Calu3 (cell line): ENCODE measurements around the gene LCK. TPM values are rescaled to one million over a fixed set of nuclear protein-coding genes. Genes with fewer than 3 reads are reported as not detected.
"Not testable (repeated sequence)": the region's sequence is repeated elsewhere in the genome, so short reads cannot be mapped to it uniquely, and the experiment has no call there.

Source experiments
- BruUV-seq: library from RNA; stranded (reverse); fragments of 400-500 nt; replicated peaks from 2 replicates; lab custom pipeline; 2021; lab: Mats Ljungman, UMichigan
- CTCF ChIA-PET: fragments of 300-600 bp; sonication (Branson Sonifier 250); formaldehyde crosslinking; loops from one replicate; lab custom pipeline; 2022; ENCODE audit warnings: antibody characterized with exemption; lab: Charles Lee
- DNase-seq: peaks from one replicate; pipeline ENCODE4 v3.0.0; 2022
- H3K27ac Mint-ChIP-seq: one replicate; pipeline ENCODE4 v1.8.0; 2022; ENCODE audit warnings: mixed read lengths; ENCODE audit not compliant: unreplicated experiment
- H3K27me3 Mint-ChIP-seq: one replicate; pipeline ENCODE4 v1.8.0; 2022; ENCODE audit warnings: mixed read lengths; ENCODE audit not compliant: unreplicated experiment
- H3K36me3 Mint-ChIP-seq: one replicate; pipeline ENCODE4 v1.8.0; 2022; ENCODE audit warnings: mild to moderate bottlenecking, moderate library complexity, mixed read lengths; ENCODE audit not compliant: insufficient read depth, unreplicated experiment
- H3K4me1 Mint-ChIP-seq: one replicate; pipeline ENCODE4 v1.8.0; 2022; ENCODE audit warnings: mild to moderate bottlenecking, low read depth, mixed read lengths; ENCODE audit not compliant: unreplicated experiment
- H3K4me3 Mint-ChIP-seq: one replicate; pipeline ENCODE4 v1.8.0; 2022; ENCODE audit warnings: mild to moderate bottlenecking, low read depth, moderate library complexity, mixed read lengths; ENCODE audit not compliant: unreplicated experiment
- H3K9me3 Mint-ChIP-seq: one replicate; pipeline ENCODE4 v1.8.0; 2022; ENCODE audit warnings: low read depth, mixed read lengths; ENCODE audit not compliant: unreplicated experiment
- CTCF ChIP-seq: fragments of 200-600 bp; IDR thresholded peaks from one replicate; pipeline ENCODE4 v1.8.0; 2022; ENCODE audit warnings: antibody characterized with exemption; ENCODE audit not compliant: unreplicated experiment
- intact Hi-C: fragments of 100-400 bp; cut with micrococcal nuclease; formaldehyde crosslinking; loops from one replicate; pipeline ENCODE4 v1.10.0; 2022; ENCODE audit not compliant: unreplicated experiment
- total RNA-seq: library from RNA; stranded (reverse); gene quantifications from 2 replicates; pipeline ENCODE4 v1.2.3, GENCODE V29; 2022

Gene LCK
- total RNA-seq, 1 experiment from 2014 or later: 0.66 TPM

GRCh38 chr1:32276032-32276782 is 25.1 kb downstream of the LCK start:
- DNase-seq: no peak
- TF ChIP-seq CTCF: no peak
- no peak overlapping the region for H3K4me3 Mint-ChIP-seq
- peaks cover 20% of the 10 kb centered on the region for H3K4me1 Mint-ChIP-seq
- no peak overlapping the region for H3K27ac Mint-ChIP-seq
- peaks cover 5% of the 10 kb centered on the region for H3K36me3 Mint-ChIP-seq
- CTCF ChIA-PET: no interaction called here
- H3K27me3 Mint-ChIP-seq: peaks cover 39% of the 10 kb centered on the region
- H3K9me3 Mint-ChIP-seq: no peaks in the 10 kb centered on the region
- no TSS peak for BruUV-seq
- intact Hi-C loops: no loop called here

GRCh38 chr1:32284777-32285176 is 33.7 kb downstream of the LCK start:
- DNase-seq, H3K27ac Mint-ChIP-seq, CTCF ChIA-PET, H3K36me3 Mint-ChIP-seq, BruUV-seq, H3K4me3 Mint-ChIP-seq, H3K27me3 Mint-ChIP-seq, H3K4me1 Mint-ChIP-seq, intact Hi-C loops, H3K9me3 Mint-ChIP-seq: not testable (repeated sequence)

- TF ChIP-seq CTCF: no peak
- Mint-ChIP-seq H3K27me3 (no peaks in the 10 kb centered on the region), H3K27ac (no peak overlapping the region), H3K4me3 (no peak overlapping the region), H3K9me3 (no peaks in the 10 kb centered on the region), H3K4me1 (no peaks in the 10 kb centered on the region), H3K36me3 (peaks cover 5% of the 10 kb centered on the region)
- DNase-seq: no peak
- intact Hi-C loops: no loop called here
- no TSS peak for BruUV-seq
- CTCF ChIA-PET: no interaction called here
Observed at GRCh38 chr1:32285658-32286057, 34.6 kb downstream of the LCK start.

GRCh38 chr1:32286763-32287162 is 35.7 kb downstream of the LCK start:
- H3K27me3 Mint-ChIP-seq: no peaks in the 10 kb centered on the region
- TF ChIP-seq CTCF: no peak
- intact Hi-C loops: no loop called here

GRCh38 chr1:32289256-32289655 is 38.2 kb downstream of the LCK start:
- no peak for DNase-seq
- TF ChIP-seq CTCF: no peak
- no TSS peak for BruUV-seq
- Mint-ChIP-seq H3K9me3 (no peaks in the 10 kb centered on the region), H3K27ac (no peak overlapping the region), H3K36me3 (peaks cover 37% of the 10 kb centered on the region), H3K4me1 (peaks cover 8% of the 10 kb centered on the region), H3K4me3 (no peak overlapping the region), H3K27me3 (no peaks in the 10 kb centered on the region)
- CTCF ChIA-PET: no interaction called here
- intact Hi-C loops: no loop called here

More at GRCh38 chr1:32286763-32287162, 35.7 kb downstream of the LCK start:
- H3K27ac Mint-ChIP-seq: no peak overlapping the region
- H3K9me3 Mint-ChIP-seq: no peaks in the 10 kb centered on the region
- DNase-seq: no peak
- H3K4me3 Mint-ChIP-seq: no peak overlapping the region
- no TSS peak for BruUV-seq
- peaks cover 13% of the 10 kb centered on the region for H3K36me3 Mint-ChIP-seq
- peaks cover 7% of the 10 kb centered on the region for H3K4me1 Mint-ChIP-seq
- CTCF ChIA-PET: no interaction called here
